DOHH2 (cell line): ENCODE data around the gene KDM2A.
"Not testable (repeated sequence)": the region's sequence is repeated elsewhere in the genome, so short reads cannot be mapped to it uniquely, and the experiment has no call there.

ENCODE experiments used
- H3F3A ChIP-seq: fragments of 200-600 bp; sonication (generic), shearing (Covaris generic); 2 replicates; pipeline ENCODE4 v1.6.0; 2016; ENCODE audit warnings: antibody characterized with exemption, mild to moderate bottlenecking; ENCODE audit not compliant: control insufficient read depth, insufficient read depth
- H3K27ac ChIP-seq: fragments of 200-600 bp; sonication (generic); 2 replicates; pipeline ENCODE4 v1.5.1; 2014; ENCODE audit warnings: low read depth, mild to moderate bottlenecking, low read length, moderate library complexity
- H3K27me3 ChIP-seq: fragments of 200-600 bp; sonication (generic); 2 replicates; pipeline ENCODE4 v1.6.1; 2014; ENCODE audit warnings: mild to moderate bottlenecking, low read length, mixed read lengths; ENCODE audit not compliant: control insufficient read depth
- H3K36me3 ChIP-seq: fragments of 200-600 bp; sonication (generic); 2 replicates; pipeline ENCODE4 v1.6.1; 2014; ENCODE audit warnings: mild to moderate bottlenecking, low read length, moderate library complexity, mixed read lengths; ENCODE audit not compliant: control insufficient read depth
- H3K4me1 ChIP-seq: fragments of 200-600 bp; sonication (generic); 2 replicates; pipeline ENCODE4 v1.6.1; 2014; ENCODE audit warnings: mild to moderate bottlenecking, low read length, mixed read lengths; ENCODE audit not compliant: control insufficient read depth
- H3K4me2 ChIP-seq: fragments of 200-600 bp; sonication (generic); 2 replicates; pipeline ENCODE4 v1.6.0; 2014; ENCODE audit warnings: mild to moderate bottlenecking, low read length, moderate library complexity
- H3K4me3 ChIP-seq: fragments of 200-600 bp; sonication (generic); 2 replicates; pipeline ENCODE4 v1.5.1; 2014; ENCODE audit warnings: mild to moderate bottlenecking, low read length, mixed read lengths
- H3K79me2 ChIP-seq: fragments of 200-600 bp; sonication (generic); 2 replicates; pipeline ENCODE4 v1.6.1; 2014; ENCODE audit warnings: mild to moderate bottlenecking, low read length, mixed read lengths; ENCODE audit not compliant: control insufficient read depth
- H3K9me2 ChIP-seq: fragments of 200-600 bp; sonication (generic); replicated peaks from 2 replicates; pipeline ENCODE4 v1.6.1; 2014; ENCODE audit warnings: mild to moderate bottlenecking, low read length, mixed read lengths; ENCODE audit not compliant: control insufficient read depth
- H3K9me3 ChIP-seq: fragments of 200-600 bp; sonication (generic); 2 replicates; pipeline ENCODE4 v1.6.1; 2014; ENCODE audit warnings: antibody characterized with exemption, low read length, mixed read lengths; ENCODE audit not compliant: control insufficient read depth, insufficient read depth
- H4K20me1 ChIP-seq: fragments of 200-600 bp; sonication (generic); 2 replicates; pipeline ENCODE4 v1.6.0; 2014; ENCODE audit warnings: low read depth, mild to moderate bottlenecking, antibody characterized with exemption, low read length, moderate library complexity; ENCODE audit not compliant: control insufficient read depth, insufficient read depth
- CTCF ChIP-seq: fragments of 200-600 bp; sonication (generic); IDR thresholded peaks from one replicate; pipeline ENCODE4 v1.5.1; 2014; ENCODE audit warnings: antibody characterized with exemption, mild to moderate bottlenecking, low read depth, low read length; ENCODE audit not compliant: poor library complexity, severe bottlenecking
- EZH2phosphoT487 ChIP-seq: fragments of 200-600 bp; sonication (generic); IDR thresholded peaks from 2 replicates; pipeline ENCODE4 v1.6.1; 2017; ENCODE audit warnings: borderline replicate concordance, mild to moderate bottlenecking, antibody characterized with exemption, low read length, moderate library complexity, mixed read lengths

Gene KDM2A

GRCh38 chr11:67260406-67260805 is 141.3 kb downstream of the KDM2A start:
- Histone ChIP-seq H3K9me2 (no peaks in the 10 kb centered on the region), H3F3A (peaks cover 27% of the 10 kb centered on the region)

GRCh38 chr11:67260885-67261639 is 142.0 kb downstream of the KDM2A start:
- peaks cover 27% of the 10 kb centered on the region for H3F3A ChIP-seq

More at GRCh38 chr11:67260406-67260805, 141.3 kb downstream of the KDM2A start:
- Histone ChIP-seq H3K27ac (no peak overlapping the region), H3K79me2 (peaks cover under 1% of the 10 kb centered on the region), H3K4me2 (no peak overlapping the region), H3K4me1 (peaks cover 31% of the 10 kb centered on the region), H3K27me3 (no peaks in the 10 kb centered on the region), H3K4me3 (no peak overlapping the region), H4K20me1 (0 out of 2 replicates have a peak, but pooled peaks cover 3% of the 10 kb centered on the region), H3K9me3 (no peaks in the 10 kb centered on the region), H3K36me3 (peaks cover 19% of the 10 kb centered on the region)
- TF ChIP-seq EZH2phosphoT487 (no peak), CTCF (no peak)

DNA sequence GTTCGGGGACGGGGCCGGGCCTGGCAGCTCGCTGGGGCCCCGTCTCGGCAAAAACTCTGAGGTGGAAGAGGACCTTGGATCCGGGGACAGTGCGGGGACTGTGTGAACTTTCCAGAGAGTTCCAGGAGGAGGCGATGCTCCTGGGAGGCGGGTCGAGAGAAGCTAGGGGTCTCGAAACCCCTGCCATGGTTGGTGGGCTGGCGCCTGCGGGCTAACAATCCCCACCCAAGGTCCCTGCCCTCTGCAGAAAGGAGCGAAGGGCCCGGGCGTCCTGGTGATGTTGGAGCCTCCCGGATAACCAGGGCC is 142.5 kb downstream of the KDM2A start:
- Histone ChIP-seq H3K27me3 (no peaks in the 10 kb centered on the region), H4K20me1 (0 out of 2 replicates have a peak, but pooled peaks cover 3% of the 10 kb centered on the region), H3K27ac (no peak overlapping the region), H3K9me3 (no peaks in the 10 kb centered on the region), H3K79me2 (peaks cover 8% of the 10 kb centered on the region), H3K36me3 (peaks cover 10% of the 10 kb centered on the region), H3K4me2 (peak overlapping the region; percentile 60), H3F3A (peaks cover 22% of the 10 kb centered on the region), H3K9me2 (no peaks in the 10 kb centered on the region), H3K4me3 (peak overlapping the region; percentile 45), H3K4me1 (peaks cover 39% of the 10 kb centered on the region)
- TF ChIP-seq EZH2phosphoT487 (no peak), CTCF (no peak)

More at GRCh38 chr11:67260885-67261639, 142.0 kb downstream of the KDM2A start:
- Histone ChIP-seq H3K36me3 (peaks cover 16% of the 10 kb centered on the region), H3K4me2 (peak overlapping the region; percentile 60), H3K4me1 (peaks cover 38% of the 10 kb centered on the region), H3K4me3 (peak overlapping the region; percentile 45)
- not testable (repeated sequence) for H3K9me2 ChIP-seq, H3K79me2 ChIP-seq, H3K27ac ChIP-seq, H3K9me3 ChIP-seq, H4K20me1 ChIP-seq, H3K27me3 ChIP-seq

GRCh38 chr11:67261946-67262681 is 143.1 kb downstream of the KDM2A start:
- no peaks in the 10 kb centered on the region for H3K9me2 ChIP-seq
- no peak for TF ChIP-seq CTCF
- no peak for TF ChIP-seq EZH2phosphoT487
- H3K4me2 ChIP-seq = peak overlapping the region; percentile 65
- 0 out of 2 replicates have a peak, but pooled peaks cover 1% of the 10 kb centered on the region for H4K20me1 ChIP-seq
- H3K27me3 ChIP-seq = no peaks in the 10 kb centered on the region
- H3K79me2 ChIP-seq = peaks cover 13% of the 10 kb centered on the region
- H3K4me1 ChIP-seq = peaks cover 39% of the 10 kb centered on the region
- H3K27ac ChIP-seq = no peak overlapping the region
- H3F3A ChIP-seq = peaks cover 16% of the 10 kb centered on the region
- H3K4me3 ChIP-seq = peak overlapping the region; percentile 53
- peaks cover 10% of the 10 kb centered on the region for H3K36me3 ChIP-seq
- no peaks in the 10 kb centered on the region for H3K9me3 ChIP-seq
